ENCODE measurements around the gene UNC45A. TPM values are rescaled to one million over a fixed set of nuclear protein-coding genes. Genes with fewer than 3 reads are reported as not detected.

The UNC45A gene
- total and polyA plus RNA-seq, 2 of the 13 experiments (the other 11 are each of a cell fraction or from before 2014, with no cell fraction given) = 33.8 to 39.7 TPM

DNA sequence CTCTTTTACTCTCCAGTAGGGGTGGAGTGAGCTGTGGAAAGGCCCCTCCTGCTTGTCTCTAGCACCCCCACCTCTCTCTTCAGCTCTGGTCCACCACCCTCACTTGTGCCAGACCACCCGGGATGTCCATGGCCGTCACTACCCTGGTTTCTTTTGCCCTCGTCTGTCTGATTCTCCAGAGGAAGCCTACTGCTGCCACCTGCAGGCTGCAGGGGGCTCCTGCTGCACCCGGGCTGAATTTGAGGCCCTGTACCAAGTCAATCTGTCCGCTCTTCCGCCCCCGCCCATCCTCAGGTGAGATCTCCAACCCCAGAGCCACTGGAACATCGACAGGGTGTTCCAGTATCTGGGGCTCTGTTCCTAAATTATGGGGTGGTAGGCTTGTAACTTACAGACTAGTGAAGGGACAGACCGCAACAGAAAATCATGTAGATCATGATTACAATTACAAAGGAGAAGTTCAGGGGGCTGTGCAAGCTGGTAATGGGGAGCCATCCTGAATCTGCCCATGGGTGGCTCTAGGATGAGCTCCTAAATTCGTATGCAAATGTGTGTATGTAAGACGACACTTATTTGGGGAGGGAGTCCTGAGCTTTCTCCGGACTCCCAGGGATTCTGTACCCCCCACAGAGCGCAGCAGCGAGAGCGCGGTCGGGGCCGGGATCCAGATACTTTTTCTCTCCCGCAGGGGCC lies 683 bp upstream of the UNC45A start (continued):
- TF ChIP-seq ZNF761 (CRISPR knock-in tag; conservative IDR thresholded peaks at IDR 0.05) (no peak), PAF1 (CRISPR knock-in tag; IDR thresholded peaks at IDR 0.05) (no peak), TAF15 (IDR thresholded peaks at IDR 0.05; ENCODE audit: low read depth, low read length, poor library complexity, severe bottlenecking) (no peak), ZNF709 (CRISPR knock-in tag; IDR thresholded peaks at IDR 0.05) (no peak), ZNF589 (CRISPR knock-in tag; conservative IDR thresholded peaks at IDR 0.05) (no peak), PAX8 (CRISPR knock-in tag; IDR thresholded peaks at IDR 0.05; ENCODE audit: borderline replicate concordance) (no peak), TOPORS (CRISPR knock-in tag; IDR thresholded peaks at IDR 0.05) (no peak), HNF4A (CRISPR knock-in tag; IDR thresholded peaks at IDR 0.05) (no peak), NFKB2 (CRISPR knock-in tag; IDR thresholded peaks at IDR 0.05; ENCODE audit: borderline replicate concordance) (no peak), ZNF572 (CRISPR knock-in tag; IDR thresholded peaks at IDR 0.05) (no peak), NR2C2 (CRISPR knock-in tag; IDR thresholded peaks at IDR 0.05; ENCODE audit: borderline replicate concordance) (no peak), ZNF558 (CRISPR knock-in tag; IDR thresholded peaks at IDR 0.05; ENCODE audit: borderline replicate concordance) (no peak), ZFP37 (CRISPR knock-in tag; IDR thresholded peaks at IDR 0.05; ENCODE audit: borderline replicate concordance) (no peak), ONECUT2 (CRISPR knock-in tag; IDR thresholded peaks at IDR 0.05) (no peak), STAT5B (CRISPR knock-in tag; IDR thresholded peaks at IDR 0.05) (no peak), NAIF1 (CRISPR knock-in tag; IDR thresholded peaks at IDR 0.05; ENCODE audit: borderline replicate concordance) (no peak), CCAR2 (optimal IDR thresholded peaks at IDR 0.05; ENCODE audit: low read depth, low read length) (no peak), TSC22D2 (CRISPR knock-in tag; IDR thresholded peaks at IDR 0.05; ENCODE audit: borderline replicate concordance) (no peak), PHF21A (CRISPR knock-in tag; IDR thresholded peaks at IDR 0.05) (peak; percentile 8; the same call in 1 of the 2 replicates), ZZZ3 (CRISPR knock-in tag; IDR thresholded peaks at IDR 0.05; ENCODE audit: borderline replicate concordance) (no peak)
- TF ChIP-seq, protein P1, sequence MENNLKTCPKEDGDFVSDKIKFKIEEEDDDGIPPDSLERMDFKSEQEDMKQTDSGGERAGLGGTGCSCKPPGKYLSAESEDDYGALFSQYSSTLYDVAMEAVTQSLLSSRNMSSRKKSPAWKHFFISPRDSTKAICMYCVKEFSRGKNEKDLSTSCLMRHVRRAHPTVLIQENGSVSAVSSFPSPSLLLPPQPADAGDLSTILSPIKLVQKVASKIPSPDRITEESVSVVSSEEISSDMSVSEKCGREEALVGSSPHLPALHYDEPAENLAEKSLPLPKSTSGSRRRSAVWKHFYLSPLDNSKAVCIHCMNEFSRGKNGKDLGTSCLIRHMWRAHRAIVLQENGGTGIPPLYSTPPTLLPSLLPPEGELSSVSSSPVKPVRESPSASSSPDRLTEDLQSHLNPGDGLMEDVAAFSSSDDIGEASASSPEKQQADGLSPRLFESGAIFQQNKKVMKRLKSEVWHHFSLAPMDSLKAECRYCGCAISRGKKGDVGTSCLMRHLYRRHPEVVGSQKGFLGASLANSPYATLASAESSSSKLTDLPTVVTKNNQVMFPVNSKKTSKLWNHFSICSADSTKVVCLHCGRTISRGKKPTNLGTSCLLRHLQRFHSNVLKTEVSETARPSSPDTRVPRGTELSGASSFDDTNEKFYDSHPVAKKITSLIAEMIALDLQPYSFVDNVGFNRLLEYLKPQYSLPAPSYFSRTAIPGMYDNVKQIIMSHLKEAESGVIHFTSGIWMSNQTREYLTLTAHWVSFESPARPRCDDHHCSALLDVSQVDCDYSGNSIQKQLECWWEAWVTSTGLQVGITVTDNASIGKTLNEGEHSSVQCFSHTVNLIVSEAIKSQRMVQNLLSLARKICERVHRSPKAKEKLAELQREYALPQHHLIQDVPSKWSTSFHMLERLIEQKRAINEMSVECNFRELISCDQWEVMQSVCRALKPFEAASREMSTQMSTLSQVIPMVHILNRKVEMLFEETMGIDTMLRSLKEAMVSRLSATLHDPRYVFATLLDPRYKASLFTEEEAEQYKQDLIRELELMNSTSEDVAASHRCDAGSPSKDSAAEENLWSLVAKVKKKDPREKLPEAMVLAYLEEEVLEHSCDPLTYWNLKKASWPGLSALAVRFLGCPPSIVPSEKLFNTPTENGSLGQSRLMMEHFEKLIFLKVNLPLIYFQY (CRISPR knock-in tag; IDR thresholded peaks at IDR 0.05; ENCODE audit: borderline replicate concordance) = 0 out of 2 replicates have a peak, but pooled peaks have one; percentile 32
- TF ChIP-seq, protein P2, sequence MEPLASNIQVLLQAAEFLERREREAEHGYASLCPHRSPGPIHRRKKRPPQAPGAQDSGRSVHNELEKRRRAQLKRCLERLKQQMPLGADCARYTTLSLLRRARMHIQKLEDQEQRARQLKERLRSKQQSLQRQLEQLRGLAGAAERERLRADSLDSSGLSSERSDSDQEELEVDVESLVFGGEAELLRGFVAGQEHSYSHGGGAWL (CRISPR knock-in tag; IDR thresholded peaks at IDR 0.05) = no peak
- TF ChIP-seq, protein P3, sequence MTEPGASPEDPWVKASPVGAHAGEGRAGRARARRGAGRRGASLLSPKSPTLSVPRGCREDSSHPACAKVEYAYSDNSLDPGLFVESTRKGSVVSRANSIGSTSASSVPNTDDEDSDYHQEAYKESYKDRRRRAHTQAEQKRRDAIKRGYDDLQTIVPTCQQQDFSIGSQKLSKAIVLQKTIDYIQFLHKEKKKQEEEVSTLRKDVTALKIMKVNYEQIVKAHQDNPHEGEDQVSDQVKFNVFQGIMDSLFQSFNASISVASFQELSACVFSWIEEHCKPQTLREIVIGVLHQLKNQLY (CRISPR knock-in tag; IDR thresholded peaks at IDR 0.05) = no peak
- TF ChIP-seq, protein P4, sequence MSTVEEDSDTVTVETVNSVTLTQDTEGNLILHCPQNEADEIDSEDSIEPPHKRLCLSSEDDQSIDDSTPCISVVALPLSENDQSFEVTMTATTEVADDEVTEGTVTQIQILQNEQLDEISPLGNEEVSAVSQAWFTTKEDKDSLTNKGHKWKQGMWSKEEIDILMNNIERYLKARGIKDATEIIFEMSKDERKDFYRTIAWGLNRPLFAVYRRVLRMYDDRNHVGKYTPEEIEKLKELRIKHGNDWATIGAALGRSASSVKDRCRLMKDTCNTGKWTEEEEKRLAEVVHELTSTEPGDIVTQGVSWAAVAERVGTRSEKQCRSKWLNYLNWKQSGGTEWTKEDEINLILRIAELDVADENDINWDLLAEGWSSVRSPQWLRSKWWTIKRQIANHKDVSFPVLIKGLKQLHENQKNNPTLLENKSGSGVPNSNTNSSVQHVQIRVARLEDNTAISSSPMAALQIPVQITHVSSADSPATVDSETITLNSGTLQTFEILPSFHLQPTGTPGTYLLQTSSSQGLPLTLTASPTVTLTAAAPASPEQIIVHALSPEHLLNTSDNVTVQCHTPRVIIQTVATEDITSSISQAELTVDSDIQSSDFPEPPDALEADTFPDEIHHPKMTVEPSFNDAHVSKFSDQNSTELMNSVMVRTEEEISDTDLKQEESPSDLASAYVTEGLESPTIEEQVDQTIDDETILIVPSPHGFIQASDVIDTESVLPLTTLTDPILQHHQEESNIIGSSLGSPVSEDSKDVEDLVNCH (CRISPR knock-in tag; IDR thresholded peaks at IDR 0.05) = no peak

Measured in HepG2 (cell line).